HG03520 (cell line): ENCODE data around the gene ALDH1A1.

Experiments
- ATAC-seq: cut with Tn5 transposase; IDR thresholded peaks from one replicate; pipeline ENCODE4 v1.9.1; 2021; ENCODE audit warnings: mild to moderate bottlenecking, moderate library complexity; ENCODE audit not compliant: unreplicated experiment

ALDH1A1 gene

DNA sequence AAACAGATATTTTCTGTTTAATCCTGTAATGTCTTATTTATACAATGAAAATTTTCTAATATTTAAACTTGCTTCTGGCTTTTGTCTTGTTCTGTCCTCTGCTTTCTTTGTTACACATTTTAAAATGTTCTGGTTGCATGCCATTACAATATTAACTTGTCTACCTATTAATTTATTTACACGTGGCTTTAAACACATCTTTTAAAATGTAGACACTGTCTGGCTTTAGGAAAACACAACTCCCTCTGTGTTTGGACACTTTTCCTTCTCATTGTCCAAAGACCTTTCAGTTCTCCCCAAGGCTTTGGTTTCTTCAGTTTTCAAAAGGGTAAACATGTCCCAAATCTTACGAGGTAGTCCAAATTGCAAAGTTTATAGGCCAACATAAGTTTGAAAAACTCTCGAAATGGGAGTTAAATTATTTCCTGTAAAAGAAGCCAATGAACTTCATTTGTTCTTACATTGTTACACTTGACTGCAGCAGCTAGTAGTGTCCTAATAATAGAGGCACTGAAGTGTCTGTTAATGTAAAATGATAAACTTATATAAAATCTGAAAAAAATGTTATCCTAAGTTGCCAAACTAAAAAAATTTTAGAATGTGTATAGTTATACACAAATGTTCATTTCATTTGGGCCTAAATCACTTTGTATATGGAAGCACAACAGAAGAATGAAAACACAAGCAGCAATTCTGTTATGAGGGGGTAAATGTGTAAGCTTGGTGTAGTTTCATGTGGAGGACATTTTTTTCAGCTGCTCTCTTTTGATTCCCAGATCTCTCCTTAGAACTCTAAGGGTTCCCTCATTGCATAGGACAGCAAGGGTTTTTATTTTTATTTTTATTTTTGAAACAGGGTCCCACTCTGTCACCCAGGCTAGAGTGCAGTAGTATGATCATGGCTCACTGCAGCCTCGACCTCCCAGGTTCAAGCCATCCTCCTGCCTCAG, 53.8 kb downstream of the ALDH1A1 start:
- ATAC-seq: no peak

DNA sequence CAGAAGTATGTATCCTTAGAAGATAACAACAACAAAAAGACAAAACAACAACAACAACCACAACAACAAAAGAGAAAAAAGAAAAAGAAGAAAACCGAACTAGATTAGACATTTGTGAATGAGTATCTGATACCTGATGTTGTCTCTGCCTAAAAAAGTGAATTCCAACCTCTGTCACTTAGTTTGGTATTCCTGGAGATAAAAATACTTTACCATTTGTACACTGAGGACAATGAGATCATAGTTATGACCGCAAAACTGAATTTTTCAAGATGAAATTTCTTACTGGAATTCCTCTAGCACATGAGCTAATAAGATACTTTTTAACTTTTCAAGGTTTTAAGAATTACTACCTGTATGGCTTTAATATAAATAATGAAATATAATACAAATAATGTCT, 54.5 kb downstream of the ALDH1A1 start:
- no peak for ATAC-seq

DNA sequence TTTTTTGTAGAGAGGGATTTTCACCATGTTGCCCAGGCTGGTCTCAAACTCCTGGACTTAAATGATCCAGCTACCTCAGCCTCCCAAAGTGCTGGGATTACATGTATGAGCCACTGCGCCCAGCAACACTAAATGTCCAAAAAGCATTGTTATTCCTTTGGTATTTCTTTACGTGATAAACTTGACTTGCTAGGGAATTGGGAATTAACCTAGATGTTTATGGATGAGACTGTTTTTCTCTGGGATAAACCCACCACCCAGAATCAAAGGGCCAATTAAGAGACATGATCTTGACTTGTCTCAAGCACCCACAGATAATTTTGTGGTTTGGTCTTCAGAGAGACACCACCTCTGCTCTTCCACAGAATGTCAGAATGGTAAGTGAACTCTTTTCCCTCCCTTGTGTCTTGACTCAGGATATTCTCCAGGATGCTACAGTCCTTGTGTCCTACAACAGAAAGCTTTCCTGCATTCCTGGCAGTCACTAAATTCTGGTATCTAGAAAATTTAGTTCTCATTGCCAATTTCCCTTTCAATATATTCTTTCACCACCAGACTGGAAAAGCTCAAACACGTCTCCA, 55.7 kb downstream of the ALDH1A1 start:
- ATAC-seq: no peak

DNA sequence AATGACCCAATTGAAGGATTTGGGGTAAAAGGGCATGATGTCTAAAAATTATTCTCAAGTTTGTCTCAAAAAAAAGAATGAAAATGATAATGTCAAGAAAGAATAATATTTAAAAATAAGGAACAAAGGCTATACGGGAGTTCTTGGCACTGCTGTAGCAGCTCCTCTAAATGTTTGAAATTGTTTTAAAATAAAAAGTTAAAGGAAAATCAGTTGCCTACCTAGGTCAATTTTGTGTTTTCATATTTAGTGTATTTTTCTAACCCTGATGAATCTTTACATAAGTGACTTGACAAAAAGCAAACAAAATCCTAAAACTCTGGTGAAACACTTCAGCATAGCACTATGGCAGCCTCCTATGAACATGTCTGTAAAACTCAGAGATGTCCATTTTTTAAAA, 56.4 kb downstream of the ALDH1A1 start:
- no peak for ATAC-seq

DNA sequence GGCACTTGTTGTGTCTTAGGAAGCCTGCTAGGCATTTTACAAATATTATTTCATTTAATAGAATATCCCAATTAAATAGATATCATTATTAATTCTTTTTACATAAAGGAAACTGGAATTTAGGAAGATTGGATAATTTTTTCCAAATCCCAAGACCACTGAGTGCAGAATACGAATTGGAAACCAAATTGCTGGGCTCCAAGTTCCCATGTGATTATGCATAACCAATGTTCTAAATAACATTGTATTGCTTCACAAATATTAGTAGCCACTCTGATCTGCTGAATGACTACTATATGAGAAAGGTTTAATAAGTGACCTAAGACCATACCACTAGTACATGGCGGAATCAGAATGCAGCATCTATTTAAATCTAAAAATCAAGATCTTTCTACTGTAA, 57.7 kb downstream of the ALDH1A1 start:
- no peak for ATAC-seq

DNA sequence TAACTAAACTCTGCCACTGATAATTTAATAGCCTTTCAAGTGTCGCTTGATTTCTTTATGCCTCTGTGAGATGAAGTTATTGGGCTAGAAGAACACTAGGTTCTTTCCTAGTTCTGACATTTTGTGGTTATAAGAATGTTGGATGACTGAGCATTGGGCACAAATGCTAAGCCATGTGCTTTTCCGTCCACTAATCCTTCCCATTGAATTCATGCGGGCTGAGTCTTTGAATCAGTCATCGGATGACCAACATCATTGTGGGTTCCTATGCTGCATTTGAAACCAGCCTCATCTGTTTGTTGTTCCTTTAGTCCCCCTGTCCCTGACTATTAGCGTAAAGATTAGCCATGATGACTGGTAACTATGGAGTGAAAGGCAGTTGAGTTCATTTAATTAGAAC, 58.5 kb downstream of the ALDH1A1 start:
- no peak for ATAC-seq

DNA sequence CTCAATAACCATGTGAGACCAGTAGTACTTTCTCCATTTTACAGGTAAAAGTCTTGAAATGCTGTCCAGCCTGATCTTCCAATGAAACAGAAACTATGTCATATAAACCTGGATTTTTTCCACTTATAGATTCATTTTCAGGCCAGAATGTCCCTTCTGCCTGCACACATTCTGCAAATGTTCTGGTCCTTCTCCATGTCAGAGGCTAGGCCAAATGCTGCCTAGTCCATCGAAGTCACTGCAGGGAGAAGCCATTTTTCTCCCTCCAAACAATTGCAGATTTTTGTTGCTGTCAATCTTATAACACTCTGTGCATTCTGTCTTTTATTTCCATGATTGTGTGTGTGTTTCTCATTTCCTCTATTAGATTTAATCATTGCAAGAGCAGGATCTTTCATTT, 59.4 kb downstream of the ALDH1A1 start:
- ATAC-seq: no peak

DNA sequence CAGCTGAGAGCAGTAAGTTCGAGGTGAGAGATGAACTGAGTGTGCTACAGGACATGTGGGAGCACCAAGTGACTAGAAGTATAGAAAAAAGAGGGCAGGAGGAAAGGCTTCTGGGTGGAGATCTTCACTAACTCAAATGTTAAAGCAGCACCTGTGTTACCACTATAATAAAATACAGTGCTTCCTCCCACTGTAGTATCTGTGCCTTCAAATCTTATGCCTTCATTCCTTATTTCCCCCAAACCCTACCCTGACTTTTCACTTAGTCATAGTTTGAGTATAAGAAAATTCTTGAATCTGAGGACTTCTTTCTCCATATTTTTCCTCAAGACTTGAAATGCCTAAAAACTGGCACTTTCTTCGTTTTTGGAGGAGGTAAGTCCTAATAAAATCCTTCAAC, 61.8 kb downstream of the ALDH1A1 start:
- ATAC-seq: no peak

DNA sequence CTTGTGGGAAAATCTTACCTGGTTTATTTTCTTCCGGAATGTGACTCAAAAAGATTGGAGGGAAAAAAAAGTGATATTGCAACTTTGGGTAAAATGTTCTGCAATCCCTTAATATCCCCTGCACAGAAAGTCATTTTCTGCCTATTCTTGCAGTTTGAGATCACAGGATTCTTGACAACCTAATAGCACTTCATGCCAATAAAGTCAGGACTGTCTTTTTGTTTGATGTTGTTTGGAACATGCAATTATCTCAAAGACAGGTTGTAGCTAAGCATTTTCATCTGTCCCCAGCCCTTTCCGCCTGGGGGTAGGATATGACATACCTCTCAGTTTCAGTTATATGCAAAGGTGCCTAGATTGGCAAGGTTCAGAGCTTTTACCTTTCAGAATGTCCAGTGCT, 63.9 kb downstream of the ALDH1A1 start:
- ATAC-seq: no peak

DNA sequence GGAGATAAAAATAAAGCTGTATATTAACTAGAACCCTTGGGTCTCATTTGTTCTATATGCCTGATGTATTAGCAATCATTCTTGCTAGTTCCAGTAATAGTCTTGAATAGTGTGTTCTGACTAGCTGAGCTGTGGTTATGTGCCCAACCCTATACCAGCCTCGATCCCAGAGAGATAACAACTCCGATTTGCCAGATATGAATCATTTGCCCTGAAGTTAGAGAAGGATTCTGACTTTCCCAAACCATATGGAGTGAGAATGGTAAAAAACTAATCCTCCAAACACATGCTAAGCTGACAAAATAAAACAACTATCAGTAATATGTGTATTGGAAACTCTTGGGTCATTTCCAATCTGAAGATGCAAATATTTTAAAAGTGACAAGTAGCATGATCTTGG, 64.8 kb downstream of the ALDH1A1 start:
- no peak for ATAC-seq

DNA sequence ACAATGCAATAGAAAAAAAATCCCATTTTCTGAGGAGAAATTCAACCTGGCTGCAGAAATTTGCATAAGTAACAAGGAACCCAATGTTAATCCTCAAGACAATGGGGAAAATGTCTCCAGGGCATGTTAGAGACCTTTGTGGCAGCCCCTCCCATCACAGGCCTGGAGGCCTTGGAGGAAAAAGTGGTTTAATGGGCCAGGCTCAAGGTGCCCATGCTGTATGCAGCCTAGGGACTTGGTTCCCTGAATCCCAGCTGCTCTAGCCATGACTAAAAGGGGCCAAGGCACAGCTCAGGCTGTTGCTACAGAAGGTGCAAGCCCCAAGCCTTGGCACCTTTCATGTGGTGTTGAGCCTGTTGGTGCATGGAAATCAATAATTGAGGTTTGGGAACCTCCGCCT, 66.5 kb downstream of the ALDH1A1 start:
- no peak for ATAC-seq

DNA sequence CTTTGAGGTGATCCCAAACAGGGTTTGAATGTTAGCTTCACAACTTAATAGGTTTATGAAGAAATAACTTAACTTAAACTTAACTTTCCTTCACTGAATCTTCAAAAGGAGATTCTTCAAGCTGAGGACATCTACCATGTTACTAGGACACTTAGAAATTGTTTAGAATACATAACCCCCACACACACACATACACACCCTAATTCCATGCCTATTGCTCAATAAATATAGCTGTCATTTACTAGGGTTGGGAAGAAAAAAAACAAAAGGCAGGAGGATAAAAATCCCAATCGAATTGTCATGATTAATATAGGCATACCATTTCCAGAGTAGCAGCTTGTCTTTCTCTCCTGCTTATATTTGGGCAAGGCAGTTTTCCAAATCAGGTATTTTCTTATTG, 68.3 kb downstream of the ALDH1A1 start:
- ATAC-seq: no peak

DNA sequence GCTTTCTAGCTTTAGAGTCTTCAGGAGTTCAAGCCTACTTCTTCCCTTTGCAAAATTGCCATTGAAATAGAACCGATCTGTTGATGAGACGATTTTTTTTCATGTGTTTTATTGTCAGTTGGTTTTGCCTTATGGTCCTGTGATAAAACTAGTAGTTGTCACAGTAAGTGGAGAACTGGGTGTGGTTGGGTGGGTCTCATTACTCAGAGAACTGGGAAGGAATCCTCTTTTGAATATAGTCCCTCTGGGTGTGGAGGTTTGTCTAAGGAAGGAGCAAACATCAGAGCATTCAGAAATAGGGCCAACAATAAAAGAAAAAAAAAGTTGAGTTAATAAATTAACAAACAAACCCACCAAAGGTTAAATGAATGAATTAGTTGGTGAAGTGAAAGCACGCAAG, 69.0 kb downstream of the ALDH1A1 start:
- ATAC-seq: no peak

DNA sequence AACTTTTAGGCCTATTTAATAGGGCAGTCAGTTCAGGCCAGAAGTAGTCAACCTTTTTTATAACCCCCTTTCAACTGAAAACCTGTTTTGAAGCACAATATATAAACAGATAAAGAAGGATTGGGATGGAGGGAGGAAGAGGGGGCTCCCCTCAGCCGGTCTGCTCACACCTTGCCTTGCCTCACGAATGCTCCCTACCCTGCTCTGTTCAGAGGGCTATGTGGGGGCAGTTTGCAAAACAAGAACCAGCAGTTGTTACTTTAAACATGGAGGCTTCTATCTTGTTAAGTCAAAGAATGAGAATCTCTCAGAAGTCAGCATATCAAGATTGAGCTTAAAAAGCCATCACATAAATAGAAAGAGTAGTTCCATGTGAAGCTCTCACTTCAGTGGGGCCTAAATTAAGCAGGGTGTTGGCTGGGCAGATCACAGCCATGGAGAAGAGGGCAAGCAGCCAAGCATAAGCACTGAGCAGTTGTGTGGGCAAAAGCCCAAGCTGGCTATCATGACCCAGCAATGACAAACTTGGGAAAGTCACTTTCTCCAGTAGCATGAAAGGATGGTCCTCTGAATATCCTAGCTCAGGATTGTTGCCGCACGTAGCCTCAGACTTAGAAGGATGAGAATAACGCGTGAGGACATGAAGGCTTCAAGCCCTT, 70.6 kb downstream of the ALDH1A1 start:
- no peak for ATAC-seq

DNA sequence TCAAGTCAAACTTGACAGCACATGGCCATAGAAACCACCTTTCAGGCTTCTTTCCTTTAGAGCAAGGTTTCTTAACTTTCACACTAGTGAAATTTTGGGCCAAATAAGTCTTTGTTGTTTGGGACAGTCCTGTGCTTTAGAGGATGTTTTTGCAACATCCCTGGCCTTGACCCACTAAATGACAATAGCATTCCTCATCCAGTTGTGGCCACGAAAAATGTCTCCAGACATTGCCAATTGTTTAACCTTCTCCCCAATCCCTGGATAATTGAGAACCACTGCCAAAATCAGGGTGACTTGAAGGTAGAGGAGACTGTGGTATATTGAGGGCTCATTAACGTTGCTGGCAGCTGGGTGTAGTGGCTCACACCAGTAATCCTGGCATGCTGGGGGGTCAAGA, 72.0 kb downstream of the ALDH1A1 start:
- no peak for ATAC-seq

DNA sequence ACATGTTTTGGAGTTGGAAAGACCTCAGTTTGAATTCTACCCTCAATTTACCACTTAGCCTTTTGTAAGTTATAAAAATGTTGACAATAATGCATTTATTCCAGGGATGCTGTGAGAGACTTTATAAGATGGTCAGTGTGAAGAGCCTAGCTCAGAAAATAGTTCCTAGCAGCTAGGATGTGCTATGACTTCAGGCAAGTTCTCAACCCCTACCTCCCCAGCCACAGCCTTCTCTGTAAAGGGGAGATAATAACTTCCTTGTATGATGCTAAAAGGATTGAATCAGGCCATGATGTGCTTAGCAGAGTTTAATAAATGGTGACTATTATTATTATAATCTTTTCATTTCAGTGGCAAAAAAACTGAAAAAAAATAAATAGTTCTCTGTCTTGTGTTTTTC, 77.6 kb downstream of the ALDH1A1 start:
- no peak for ATAC-seq

DNA sequence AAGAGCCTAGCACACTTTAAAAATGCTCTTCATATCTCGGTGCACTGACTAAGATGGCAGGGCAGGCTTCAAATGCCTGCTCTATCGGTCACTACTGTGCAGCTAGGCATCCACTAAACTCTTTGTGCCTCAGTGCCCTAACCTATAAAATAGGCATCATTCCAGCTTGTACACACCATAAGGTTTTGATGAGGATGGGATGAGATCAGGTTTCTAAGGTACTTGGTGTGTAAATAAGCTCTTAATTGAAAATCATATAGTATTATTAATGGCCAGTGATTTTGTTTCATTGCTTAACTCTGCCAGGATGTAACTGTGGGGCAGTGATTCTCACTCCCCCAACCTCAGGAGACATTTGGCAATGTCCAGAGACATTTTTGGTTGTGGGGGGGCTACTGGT, 78.5 kb downstream of the ALDH1A1 start:
- ATAC-seq: no peak

DNA sequence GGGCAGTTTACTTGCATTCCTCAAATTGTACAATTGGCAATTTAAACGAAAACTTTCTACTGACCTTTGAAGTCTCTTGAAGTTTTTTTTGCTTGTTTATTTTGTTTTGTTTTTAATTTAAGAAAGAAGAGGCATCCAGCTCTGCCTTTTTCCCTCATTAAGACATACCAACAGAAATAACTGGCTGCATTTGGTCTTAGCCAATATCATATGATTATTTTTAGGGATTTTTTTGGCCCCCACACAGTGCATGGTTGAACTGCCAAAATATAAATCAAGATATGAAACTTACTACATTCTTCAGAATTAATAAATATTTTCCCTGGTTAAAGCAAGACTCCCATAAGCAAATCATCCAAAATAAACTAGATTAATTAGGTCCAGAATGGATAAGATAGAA, 79.4 kb downstream of the ALDH1A1 start:
- no peak for ATAC-seq

DNA sequence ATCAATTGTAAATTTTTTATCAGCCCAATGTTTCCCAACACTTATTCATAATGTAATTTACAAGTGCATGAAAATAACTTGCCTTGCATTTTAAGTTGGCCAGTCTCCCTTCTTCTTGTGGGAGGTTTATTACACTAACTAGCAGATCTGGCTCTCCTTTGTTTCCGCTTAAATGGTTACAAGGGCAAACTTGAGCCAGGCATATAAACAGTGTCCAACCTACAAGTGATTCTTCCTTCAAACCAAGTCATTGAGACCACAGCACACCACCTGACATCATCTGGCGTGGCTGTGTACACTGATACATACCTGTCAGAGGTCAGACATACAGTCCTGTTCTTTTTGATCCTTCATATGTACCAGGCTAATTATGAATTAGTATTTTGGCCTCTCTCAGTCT, 80.1 kb downstream of the ALDH1A1 start:
- no peak for ATAC-seq

DNA sequence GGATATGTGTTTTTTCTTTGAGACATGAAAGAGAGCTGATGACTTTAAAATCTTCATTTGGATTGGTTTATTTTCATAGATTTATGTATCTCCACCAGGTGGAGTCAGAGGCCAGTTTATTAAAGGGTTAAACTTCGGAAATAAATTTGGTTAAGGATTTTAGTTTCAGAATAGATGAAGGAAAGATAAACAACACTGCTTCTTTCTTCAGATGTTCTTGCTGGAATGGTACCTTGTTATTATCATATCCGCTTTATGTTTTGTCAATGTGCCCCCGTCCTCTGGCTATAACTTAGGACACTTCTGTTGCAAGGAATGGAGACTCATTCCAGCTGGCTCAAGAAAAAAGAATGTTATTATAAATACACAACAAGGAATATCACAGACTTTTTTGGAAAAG, 81.2 kb downstream of the ALDH1A1 start:
- no peak for ATAC-seq

DNA sequence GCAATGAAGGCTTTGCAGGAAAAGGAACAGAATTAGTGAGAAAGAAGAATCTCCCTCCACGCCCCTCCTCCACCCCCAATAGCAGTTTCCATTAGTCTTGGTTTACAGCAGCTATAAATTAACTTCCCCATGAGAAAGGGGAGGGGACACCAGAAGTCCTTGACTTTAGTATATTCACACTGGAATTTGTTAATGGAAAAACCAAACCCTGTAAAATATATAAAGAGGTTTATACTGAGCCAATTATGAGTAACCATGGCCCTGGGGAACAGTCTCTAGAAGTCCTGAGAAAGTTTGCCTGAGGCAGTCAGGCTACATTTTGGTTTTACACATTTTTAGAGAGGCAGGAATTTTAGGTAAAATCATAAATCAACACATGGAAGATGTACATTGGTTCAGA, 88.5 kb downstream of the ALDH1A1 start:
- no peak for ATAC-seq

DNA sequence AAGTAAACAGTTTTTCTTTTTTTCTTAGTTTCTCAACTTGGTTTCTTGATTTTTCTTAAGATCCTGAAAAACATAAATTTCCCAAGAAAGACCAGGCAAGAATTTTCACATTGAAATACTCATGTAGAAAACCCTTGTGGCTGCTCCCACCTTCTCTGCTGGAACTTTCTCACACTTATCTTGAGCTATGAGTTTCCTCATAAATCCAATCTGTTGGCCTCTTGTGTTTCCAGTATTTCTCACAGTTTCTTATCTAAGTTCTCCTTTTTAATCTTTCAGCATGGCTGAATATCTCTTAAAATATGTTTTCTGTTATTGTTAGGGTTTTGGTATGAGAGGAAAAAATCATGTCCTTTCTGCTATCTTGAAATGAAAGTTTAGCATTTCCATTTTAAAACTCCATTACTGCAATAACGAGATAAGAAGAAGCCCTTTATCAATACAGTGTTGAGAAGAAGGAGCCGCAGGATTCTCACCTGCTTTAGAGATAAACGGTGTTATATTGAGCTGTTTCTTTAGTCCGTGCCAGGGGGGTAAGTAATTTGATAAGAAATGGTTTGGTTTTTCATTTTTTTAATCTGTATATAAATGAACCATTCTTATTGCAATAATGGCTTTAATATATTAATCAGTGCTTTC, 89.3 kb downstream of the ALDH1A1 start:
- no peak for ATAC-seq
